WTC11 (cell line): Measurements from ENCODE around the gene RIPK1. TPM values are rescaled to one million over a fixed set of nuclear protein-coding genes. Genes with fewer than 3 reads are reported as not detected.

Experiments
- ATAC-seq: fragments of 200-7000 bp; cut with Tn5 transposase; 2 replicates; pipeline ENCODE4 v1.10.0; 2021; ENCODE audit warnings: mild to moderate bottlenecking, moderate library complexity
- CTCF ChIA-PET: fragments of 300-600 bp; sonication (Branson Sonifier 250); formaldehyde crosslinking; loops from one replicate; lab custom pipeline; 2021; ENCODE audit warnings: antibody characterized with exemption; lab: Charles Lee
- POLR2A ChIA-PET: fragments of 350-600 bp; sonication (Branson Sonifier 250); formaldehyde crosslinking; loops from one replicate; lab custom pipeline; 2021; ENCODE audit warnings: antibody characterized with exemption; lab: Charles Lee
- DNase-seq: peaks from one replicate; pipeline ENCODE4 v3.0.0; 2021; ENCODE audit warnings: low spot score
- H3K27ac Mint-ChIP-seq: 2 replicates; pipeline ENCODE4 v1.8.0; 2021; ENCODE audit warnings: mixed read lengths
- H3K27me3 Mint-ChIP-seq: 2 replicates; pipeline ENCODE4 v1.8.0; 2021; ENCODE audit warnings: low read depth, mild to moderate bottlenecking, moderate library complexity, mixed read lengths
- H3K36me3 Mint-ChIP-seq: 2 replicates; pipeline ENCODE4 v1.8.0; 2021; ENCODE audit warnings: mixed read lengths
- H3K4me1 Mint-ChIP-seq: 2 replicates; pipeline ENCODE4 v1.8.0; 2022; ENCODE audit warnings: mixed read lengths
- H3K4me3 Mint-ChIP-seq: 2 replicates; pipeline ENCODE4 v1.8.0; 2021; ENCODE audit warnings: mild to moderate bottlenecking, moderate library complexity, mixed read lengths
- H3K9me3 Mint-ChIP-seq: 2 replicates; pipeline ENCODE4 v1.8.0; 2021; ENCODE audit warnings: mixed read lengths
- AR ChIP-seq: fragments of 250-450 bp; sonication (Bioruptor Pico); IDR thresholded peaks from 2 replicates; pipeline ENCODE4 v1.9.0; 2021; ENCODE audit warnings: mild to moderate bottlenecking
- ATF2 ChIP-seq: sonication (generic); formaldehyde crosslinking; IDR thresholded peaks from 2 replicates; pipeline ENCODE4 v1.8.1; 2022; ENCODE audit warnings: low read depth, missing genetic modification reagents, borderline replicate concordance
- ATF3 ChIP-seq: sonication (generic); formaldehyde crosslinking; conservative IDR thresholded peaks from 2 replicates; pipeline ENCODE4 v1.8.1; 2022; ENCODE audit warnings: mild to moderate bottlenecking, missing genetic modification reagents
- ESRRA ChIP-seq: sonication (generic); formaldehyde crosslinking; IDR thresholded peaks from 2 replicates; pipeline ENCODE4 v1.8.1; 2022; ENCODE audit warnings: mild to moderate bottlenecking, missing genetic modification reagents, borderline replicate concordance
- GRHL2 ChIP-seq: fragments of 250-450 bp; sonication (Bioruptor Pico); IDR thresholded peaks from 2 replicates; pipeline ENCODE4 v1.8.0; 2022; ENCODE audit warnings: mild to moderate bottlenecking, moderate library complexity; ENCODE audit not compliant: insufficient replicate concordance, severe bottlenecking
- IRF2 ChIP-seq: sonication (generic); formaldehyde crosslinking; IDR thresholded peaks from 2 replicates; pipeline ENCODE4 v1.8.0; 2022; ENCODE audit warnings: low read depth, missing genetic modification reagents, borderline replicate concordance
- NFATC4 ChIP-seq: fragments of 250-450 bp; sonication (Bioruptor Pico); IDR thresholded peaks from 2 replicates; pipeline ENCODE4 v1.9.0; 2021; ENCODE audit warnings: mild to moderate bottlenecking
- NFE2L1 ChIP-seq: sonication (generic); formaldehyde crosslinking; IDR thresholded peaks from 2 replicates; pipeline ENCODE4 v1.8.1; 2023; ENCODE audit warnings: missing genetic modification reagents
- NR1H2 ChIP-seq: sonication (generic); formaldehyde crosslinking; IDR thresholded peaks from 2 replicates; pipeline ENCODE4 v1.9.0; 2021; ENCODE audit warnings: mild to moderate bottlenecking, moderate library complexity, missing genetic modification reagents
- NR3C1 ChIP-seq: sonication (generic); formaldehyde crosslinking; conservative IDR thresholded peaks from 2 replicates; pipeline ENCODE4 v1.8.1; 2023; ENCODE audit warnings: low read depth, mild to moderate bottlenecking, missing genetic modification reagents
- PREB ChIP-seq: sonication (generic); formaldehyde crosslinking; IDR thresholded peaks from 2 replicates; pipeline ENCODE4 v1.8.1; 2022; ENCODE audit warnings: mild to moderate bottlenecking, missing genetic modification reagents, moderate library complexity, borderline replicate concordance
- RORB ChIP-seq: fragments of 250-450 bp; sonication (Bioruptor Pico); IDR thresholded peaks from 2 replicates; pipeline ENCODE4 v1.9.0; 2021; ENCODE audit warnings: mild to moderate bottlenecking
- SMAD3 ChIP-seq: sonication (generic); formaldehyde crosslinking; IDR thresholded peaks from 2 replicates; pipeline ENCODE4 v1.8.0; 2022; ENCODE audit warnings: missing genetic modification reagents, mild to moderate bottlenecking, borderline replicate concordance
- SOX15 ChIP-seq: fragments of 250-450 bp; sonication (Bioruptor Pico); IDR thresholded peaks from 2 replicates; pipeline ENCODE4 v1.9.0; 2021; ENCODE audit warnings: mild to moderate bottlenecking
- TEAD4 ChIP-seq: sonication (generic); formaldehyde crosslinking; IDR thresholded peaks from 2 replicates; pipeline ENCODE4 v1.8.0; 2022; ENCODE audit warnings: mild to moderate bottlenecking, missing genetic modification reagents
- ZNF121 ChIP-seq: sonication (generic); formaldehyde crosslinking; IDR thresholded peaks from 2 replicates; pipeline ENCODE4 v1.8.0; 2023; ENCODE audit warnings: missing genetic modification reagents
- ZNF138 ChIP-seq: sonication (generic); formaldehyde crosslinking; conservative IDR thresholded peaks from 2 replicates; pipeline ENCODE4 v1.8.1; 2022; ENCODE audit warnings: mild to moderate bottlenecking, moderate library complexity, missing genetic modification reagents
- ZNF263 ChIP-seq: sonication (generic); formaldehyde crosslinking; IDR thresholded peaks from 2 replicates; pipeline ENCODE4 v1.8.1; 2022; ENCODE audit warnings: low read depth, mild to moderate bottlenecking, moderate library complexity, missing genetic modification reagents
- ZNF396 ChIP-seq: fragments of 250-450 bp; sonication (Bioruptor Pico); IDR thresholded peaks from 2 replicates; pipeline ENCODE4 v1.8.0; 2021; ENCODE audit warnings: mild to moderate bottlenecking, moderate library complexity, borderline replicate concordance
- total RNA-seq: library from RNA; stranded (reverse); gene quantifications from 3 replicates; pipeline ENCODE4 v1.2.3, GENCODE V29; 2021
- TF ChIP-seq, protein P1 (sequence below): fragments of 250-450 bp; sonication (Bioruptor Pico); IDR thresholded peaks from 2 replicates; pipeline ENCODE4 v2.1.2; 2022; ENCODE audit warnings: mild to moderate bottlenecking, moderate library complexity
- TF ChIP-seq, protein P2 (sequence below): fragments of 250-450 bp; sonication (Bioruptor Pico); IDR thresholded peaks from 2 replicates; pipeline ENCODE4 v1.9.0; 2021; ENCODE audit warnings: mild to moderate bottlenecking

RIPK1 gene
- total RNA-seq, 1 experiment from 2014 or later: 8.7 TPM

- H3K9me3 Mint-ChIP-seq: no peaks in the 10 kb centered on the region
- POLR2A ChIA-PET: interaction anchor here (0.6 to 1.6 kb wide), 4 partner anchors 24 to 80 kb away, joined by 3 to 22 read pairs (median 9); partner anchors contain the start of gene NQO2
- ATAC-seq: no peak
- CTCF ChIA-PET: interaction anchor here (0.9 to 2.8 kb wide), 12 partner anchors 13 to 303 kb away, joined by 3 to 25 read pairs (median 5); partner anchors contain the start of genes NQO2 and WRNIP1
- H3K27me3 Mint-ChIP-seq: peaks cover 16% of the 10 kb centered on the region
- no peak overlapping the region for H3K27ac Mint-ChIP-seq
- TF ChIP-seq ZNF263 (CRISPR knock-in tag) (no peak), IRF2 (CRISPR knock-in tag) (no peak), SOX15 (CRISPR knock-in tag) (no peak), SMAD3 (CRISPR knock-in tag) (no peak), RORB (CRISPR knock-in tag) (no peak), GRHL2 (no peak), ZNF396 (no peak), ATF2 (no peak), PREB (CRISPR knock-in tag) (no peak), AR (no peak), ZNF121 (CRISPR knock-in tag) (no peak), NFATC4 (no peak), ZNF138 (CRISPR knock-in tag) (no peak), ESRRA (CRISPR knock-in tag) (no peak)
- H3K4me3 Mint-ChIP-seq: peak overlapping the region; percentile 83
- no peaks in the 10 kb centered on the region for H3K36me3 Mint-ChIP-seq
- H3K4me1 Mint-ChIP-seq: peaks cover 33% of the 10 kb centered on the region
- no peak for DNase-seq
These were observed 15.6 kb upstream of the RIPK1 start for GRCh38 chr6:3052481-3053230.

- Mint-ChIP-seq H3K9me3 (no peaks in the 10 kb centered on the region), H3K4me1 (peaks cover 33% of the 10 kb centered on the region), H3K27me3 (peaks cover 16% of the 10 kb centered on the region), H3K36me3 (no peaks in the 10 kb centered on the region), H3K27ac (no peak overlapping the region), H3K4me3 (peak overlapping the region; percentile 83)
- CTCF ChIA-PET: interaction anchor here (0.8 to 2.8 kb wide), 14 partner anchors 14 to 303 kb away, joined by 3 to 25 read pairs (median 4); partner anchors contain the start of genes NQO2 and WRNIP1
- POLR2A ChIA-PET: interaction anchor here (0.6 to 1.6 kb wide), 6 partner anchors 23 to 81 kb away, joined by 3 to 22 read pairs (median 4); partner anchors contain the start of gene NQO2
- ATAC-seq: no peak
- no peak for TF ChIP-seq ATF3 (CRISPR knock-in tag)
- no peak for TF ChIP-seq NR1H2 (CRISPR knock-in tag)
- TF ChIP-seq, protein P1, sequence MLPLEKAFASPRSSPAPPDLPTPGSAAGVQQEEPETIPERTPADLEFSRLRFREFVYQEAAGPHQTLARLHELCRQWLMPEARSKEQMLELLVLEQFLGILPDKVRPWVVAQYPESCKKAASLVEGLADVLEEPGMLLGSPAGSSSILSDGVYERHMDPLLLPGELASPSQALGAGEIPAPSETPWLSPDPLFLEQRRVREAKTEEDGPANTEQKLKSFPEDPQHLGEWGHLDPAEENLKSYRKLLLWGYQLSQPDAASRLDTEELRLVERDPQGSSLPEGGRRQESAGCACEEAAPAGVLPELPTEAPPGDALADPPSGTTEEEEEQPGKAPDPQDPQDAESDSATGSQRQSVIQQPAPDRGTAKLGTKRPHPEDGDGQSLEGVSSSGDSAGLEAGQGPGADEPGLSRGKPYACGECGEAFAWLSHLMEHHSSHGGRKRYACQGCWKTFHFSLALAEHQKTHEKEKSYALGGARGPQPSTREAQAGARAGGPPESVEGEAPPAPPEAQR: no peak
- no peak for TF ChIP-seq NFE2L1 (CRISPR knock-in tag)
- TF ChIP-seq NR3C1 (CRISPR knock-in tag): no peak
- TF ChIP-seq TEAD4: no peak
- TF ChIP-seq, protein P2, sequence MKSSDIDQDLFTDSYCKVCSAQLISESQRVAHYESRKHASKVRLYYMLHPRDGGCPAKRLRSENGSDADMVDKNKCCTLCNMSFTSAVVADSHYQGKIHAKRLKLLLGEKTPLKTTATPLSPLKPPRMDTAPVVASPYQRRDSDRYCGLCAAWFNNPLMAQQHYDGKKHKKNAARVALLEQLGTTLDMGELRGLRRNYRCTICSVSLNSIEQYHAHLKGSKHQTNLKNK (CRISPR knock-in tag): no peak
- TF ChIP-seq GRHL2: no peak
- no peak for DNase-seq
These were observed 15.1 kb upstream of the RIPK1 start for GRCh38 chr6:3053231-3053508.
